PC-9 (cell line): ENCODE data around the gene CTNNA3.

Experiments
- EZH2 ChIP-seq: fragments of 200-600 bp; sonication (generic); IDR thresholded peaks from 2 replicates; pipeline ENCODE4 v1.8.0; 2017; ENCODE audit warnings: antibody characterized with exemption, low read depth
- TF ChIP-seq, protein P1 (sequence below): fragments of 200-600 bp; sonication (generic); conservative IDR thresholded peaks from 2 replicates; pipeline ENCODE4 v1.6.1; 2017; ENCODE audit warnings: mixed run types, antibody characterized with exemption, mild to moderate bottlenecking, moderate library complexity

- TF ChIP-seq, protein P1, sequence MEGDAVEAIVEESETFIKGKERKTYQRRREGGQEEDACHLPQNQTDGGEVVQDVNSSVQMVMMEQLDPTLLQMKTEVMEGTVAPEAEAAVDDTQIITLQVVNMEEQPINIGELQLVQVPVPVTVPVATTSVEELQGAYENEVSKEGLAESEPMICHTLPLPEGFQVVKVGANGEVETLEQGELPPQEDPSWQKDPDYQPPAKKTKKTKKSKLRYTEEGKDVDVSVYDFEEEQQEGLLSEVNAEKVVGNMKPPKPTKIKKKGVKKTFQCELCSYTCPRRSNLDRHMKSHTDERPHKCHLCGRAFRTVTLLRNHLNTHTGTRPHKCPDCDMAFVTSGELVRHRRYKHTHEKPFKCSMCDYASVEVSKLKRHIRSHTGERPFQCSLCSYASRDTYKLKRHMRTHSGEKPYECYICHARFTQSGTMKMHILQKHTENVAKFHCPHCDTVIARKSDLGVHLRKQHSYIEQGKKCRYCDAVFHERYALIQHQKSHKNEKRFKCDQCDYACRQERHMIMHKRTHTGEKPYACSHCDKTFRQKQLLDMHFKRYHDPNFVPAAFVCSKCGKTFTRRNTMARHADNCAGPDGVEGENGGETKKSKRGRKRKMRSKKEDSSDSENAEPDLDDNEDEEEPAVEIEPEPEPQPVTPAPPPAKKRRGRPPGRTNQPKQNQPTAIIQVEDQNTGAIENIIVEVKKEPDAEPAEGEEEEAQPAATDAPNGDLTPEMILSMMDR: no peak
- TF ChIP-seq EZH2: no peak
These were observed 948.5 kb downstream of the CTNNA3 start for GRCh38 chr10:66747451-66747850.
